GM12892 (cell line): ENCODE measurements around the gene ASB9.

Source experiments
- POLR2A ChIP-seq: IDR thresholded peaks from 2 replicates; pipeline ENCODE4 v1.6.1; 2011; ENCODE audit warnings: low read depth, low read length, control low read depth
- POLR2AphosphoS5 ChIP-seq: IDR thresholded peaks from 2 replicates; pipeline ENCODE4 v1.6.1; 2011; ENCODE audit warnings: low read depth, low read length, control low read depth

DNA sequence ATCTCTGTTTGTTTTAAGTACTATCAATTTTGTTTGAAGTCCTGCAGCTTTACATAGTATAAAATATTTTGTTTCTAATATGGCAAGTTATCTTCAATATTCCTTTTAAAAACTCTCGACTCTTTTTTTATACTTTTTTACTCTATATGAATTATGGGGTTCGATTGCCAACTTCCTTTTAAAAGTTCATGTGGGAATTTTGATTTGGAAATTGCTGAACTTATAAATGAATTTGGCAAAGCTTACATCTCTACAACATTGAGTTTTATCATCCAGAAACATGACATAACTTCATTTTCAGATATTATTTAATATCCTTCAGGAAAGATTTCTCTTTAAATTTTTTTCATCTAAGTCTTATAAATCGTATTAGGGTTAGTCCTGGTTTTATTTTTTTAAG lies 60.8 kb downstream of the ASB9 start:
- TF ChIP-seq POLR2A (no peak), POLR2AphosphoS5 (no peak)
